Measurements from ENCODE around the gene INTS15.

The INTS15 gene

GRCh38 chr7:6637544-6638229 lies 47.9 kb downstream of the INTS15 start:
- DNase-seq (ENCODE audit: low read depth, low spot score): peak; percentile 7
- TF ChIP-seq, protein P1, sequence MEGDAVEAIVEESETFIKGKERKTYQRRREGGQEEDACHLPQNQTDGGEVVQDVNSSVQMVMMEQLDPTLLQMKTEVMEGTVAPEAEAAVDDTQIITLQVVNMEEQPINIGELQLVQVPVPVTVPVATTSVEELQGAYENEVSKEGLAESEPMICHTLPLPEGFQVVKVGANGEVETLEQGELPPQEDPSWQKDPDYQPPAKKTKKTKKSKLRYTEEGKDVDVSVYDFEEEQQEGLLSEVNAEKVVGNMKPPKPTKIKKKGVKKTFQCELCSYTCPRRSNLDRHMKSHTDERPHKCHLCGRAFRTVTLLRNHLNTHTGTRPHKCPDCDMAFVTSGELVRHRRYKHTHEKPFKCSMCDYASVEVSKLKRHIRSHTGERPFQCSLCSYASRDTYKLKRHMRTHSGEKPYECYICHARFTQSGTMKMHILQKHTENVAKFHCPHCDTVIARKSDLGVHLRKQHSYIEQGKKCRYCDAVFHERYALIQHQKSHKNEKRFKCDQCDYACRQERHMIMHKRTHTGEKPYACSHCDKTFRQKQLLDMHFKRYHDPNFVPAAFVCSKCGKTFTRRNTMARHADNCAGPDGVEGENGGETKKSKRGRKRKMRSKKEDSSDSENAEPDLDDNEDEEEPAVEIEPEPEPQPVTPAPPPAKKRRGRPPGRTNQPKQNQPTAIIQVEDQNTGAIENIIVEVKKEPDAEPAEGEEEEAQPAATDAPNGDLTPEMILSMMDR (IDR thresholded peaks at IDR 0.05; ENCODE audit: low read depth, low read length): peak; percentile 26
- in situ Hi-C loops (cut with HindIII; ENCODE audit: low sequenced_read_pairs): no loop called here
- peak overlapping the region; percentile 59 for H3K4me3 ChIP-seq (ENCODE audit: low read depth, low read length)

DNA sequence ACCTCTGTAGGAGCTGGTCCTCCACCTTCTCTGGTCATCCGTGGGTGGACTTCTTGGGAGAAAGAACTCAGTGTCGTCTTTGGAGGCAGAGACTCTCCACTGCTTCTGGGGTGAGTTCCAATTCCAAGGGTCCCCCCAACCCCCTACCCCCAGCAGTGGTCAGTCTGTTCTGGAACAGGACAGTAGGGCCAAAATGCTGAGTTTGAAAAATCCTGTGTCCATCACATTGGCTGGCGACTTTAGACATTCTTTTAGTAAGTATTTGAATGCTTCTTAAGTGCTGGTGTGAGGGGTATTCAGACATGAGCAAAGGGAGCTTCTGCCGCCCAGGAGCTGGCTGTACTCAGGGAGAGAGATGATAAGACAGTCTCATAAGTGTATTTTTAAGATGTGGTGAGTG lies 49.2 kb downstream of the INTS15 start:
- H3K4me3 ChIP-seq (ENCODE audit: low read depth, low read length): no peak overlapping the region
- no peak for DNase-seq (ENCODE audit: low read depth, low spot score)
- in situ Hi-C loops (cut with HindIII; ENCODE audit: low sequenced_read_pairs): no loop called here
- TF ChIP-seq, protein P1 (IDR thresholded peaks at IDR 0.05; ENCODE audit: low read depth, low read length): no peak

DNA sequence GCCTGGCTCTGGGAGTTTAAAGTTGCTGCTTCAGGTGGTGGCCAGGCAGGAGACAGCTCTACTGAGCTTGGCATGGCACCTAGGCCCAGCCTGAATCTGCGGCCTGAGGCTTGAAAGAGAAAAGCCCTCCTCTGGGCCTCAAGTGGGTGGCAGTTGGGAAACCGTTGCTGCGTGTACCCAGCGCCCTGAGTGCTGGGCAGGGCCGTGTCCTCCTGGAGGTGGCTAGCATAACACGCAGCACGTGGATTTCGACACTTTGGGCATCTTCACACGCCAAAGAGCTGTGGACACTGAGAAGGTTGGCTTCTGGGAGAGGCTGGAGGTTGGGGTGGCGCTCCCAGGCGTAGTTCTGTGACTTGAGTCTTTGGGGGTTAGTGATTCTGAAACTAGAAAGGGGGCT lies 49.8 kb downstream of the INTS15 start:
- in situ Hi-C loops (cut with HindIII; ENCODE audit: low sequenced_read_pairs): no loop called here
- no peak overlapping the region for H3K4me3 ChIP-seq (ENCODE audit: low read depth, low read length)
- DNase-seq (ENCODE audit: low read depth, low spot score): no peak
- TF ChIP-seq, protein P1 (IDR thresholded peaks at IDR 0.05; ENCODE audit: low read depth, low read length): no peak

DNA sequence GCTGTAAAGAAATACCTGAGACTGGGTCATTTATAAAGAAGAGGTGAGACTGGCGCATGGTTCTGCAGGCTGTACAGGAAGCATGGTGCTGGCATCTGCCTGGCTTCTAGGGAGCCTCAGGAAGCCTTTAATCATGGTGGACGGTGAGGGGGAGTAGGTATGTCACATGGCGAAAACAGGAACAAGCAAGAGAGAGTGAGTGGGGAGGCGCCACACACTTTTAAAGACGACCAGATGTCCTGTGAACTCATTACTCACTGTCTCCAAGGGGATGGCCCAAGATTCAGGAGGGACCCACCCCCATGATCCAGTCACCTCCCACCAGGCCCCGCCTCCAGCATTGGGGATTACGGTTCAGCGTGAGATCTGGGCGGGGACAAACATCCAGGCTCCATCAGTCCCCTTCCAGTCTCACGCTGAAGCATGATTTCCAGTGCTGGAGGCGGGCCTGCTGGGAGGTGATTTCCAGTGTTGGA lies 50.5 kb downstream of the INTS15 start:
- in situ Hi-C loops (cut with HindIII; ENCODE audit: low sequenced_read_pairs): no loop called here
- peak; percentile 17 for DNase-seq (ENCODE audit: low read depth, low spot score)
- TF ChIP-seq, protein P1 (IDR thresholded peaks at IDR 0.05; ENCODE audit: low read depth, low read length): no peak
- no peak overlapping the region for H3K4me3 ChIP-seq (ENCODE audit: low read depth, low read length)

- no peak for DNase-seq (ENCODE audit: low read depth, low spot score)
- in situ Hi-C loops (cut with HindIII; ENCODE audit: low sequenced_read_pairs): no loop called here
- no peak overlapping the region for H3K4me3 ChIP-seq (ENCODE audit: low read depth, low read length)
- TF ChIP-seq, protein P1 (IDR thresholded peaks at IDR 0.05; ENCODE audit: low read depth, low read length): no peak
Measured at GRCh38 chr7:6641305-6642035, 51.6 kb downstream of the INTS15 start.

DNA sequence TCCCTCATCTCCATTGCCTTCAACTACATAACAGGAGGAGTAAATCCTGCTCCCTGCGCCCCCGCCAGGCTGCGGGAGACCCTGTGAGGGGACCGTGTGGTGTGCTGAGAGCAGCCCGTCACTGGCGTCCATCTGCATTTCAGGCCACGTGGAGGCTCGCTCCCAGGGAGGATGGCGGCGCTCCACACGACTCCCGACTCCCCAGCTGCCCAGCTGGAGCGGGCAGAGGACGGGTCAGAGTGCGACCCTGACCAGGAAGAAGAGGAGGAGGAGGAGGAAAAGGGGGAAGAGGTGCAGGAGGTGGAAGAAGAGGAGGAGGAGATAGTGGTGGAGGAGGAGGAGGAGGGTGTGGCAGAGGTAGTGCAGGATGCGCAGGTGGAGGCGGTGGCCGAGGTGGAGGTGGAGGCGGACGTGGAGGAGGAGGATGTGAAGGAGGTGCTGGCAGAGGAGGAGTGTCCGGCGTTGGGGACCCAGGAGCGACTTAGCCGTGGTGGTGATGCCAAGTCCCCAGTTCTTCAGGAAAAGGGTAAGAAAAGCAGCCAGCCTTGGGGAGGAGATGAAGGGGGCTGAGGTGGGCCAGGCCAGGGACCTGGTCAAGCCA lies 52.5 kb downstream of the INTS15 start:
- TF ChIP-seq, protein P1 (IDR thresholded peaks at IDR 0.05; ENCODE audit: low read depth, low read length): no peak
- in situ Hi-C loops (cut with HindIII; ENCODE audit: low sequenced_read_pairs): no loop called here
- H3K4me3 ChIP-seq (ENCODE audit: low read depth, low read length): no peak overlapping the region
- no peak for DNase-seq (ENCODE audit: low read depth, low spot score)

All from astrocyte of the spinal cord (primary cell).